Hepatocyte (in vitro differentiated cells): ENCODE data around the gene PNN. TPM values are rescaled to one million over a fixed set of nuclear protein-coding genes. Genes with fewer than 3 reads are reported as not detected.
"Not testable (repeated sequence)": the region's sequence is repeated elsewhere in the genome, so short reads cannot be mapped to it uniquely, and the experiment has no call there.

ENCODE experiments used
- DNase-seq: peaks from one replicate; pipeline ENCODE4 v3.0.0-alpha.2; 2016; ENCODE audit warnings: low spot score
- H2AFZ ChIP-seq: fragments of 200-600 bp; sonication (generic); 2 replicates; pipeline ENCODE4 v1.6.0; 2016; ENCODE audit warnings: antibody characterized with exemption, mild to moderate bottlenecking
- H3K27ac ChIP-seq: fragments of 200-600 bp; sonication (generic); 2 replicates; pipeline ENCODE4 v1.5.1; 2016; ENCODE audit warnings: mild to moderate bottlenecking
- H3K27me3 ChIP-seq: fragments of 200-600 bp; sonication (generic); 2 replicates; pipeline ENCODE4 v1.6.1; 2016
- H3K36me3 ChIP-seq: fragments of 200-600 bp; sonication (generic); replicated peaks from 2 replicates; pipeline ENCODE4 v1.5.1; 2016; ENCODE audit warnings: low read depth; ENCODE audit not compliant: insufficient read depth
- H3K4me1 ChIP-seq: fragments of 200-600 bp; sonication (generic); 2 replicates; pipeline ENCODE4 v1.5.1; 2016; ENCODE audit warnings: mild to moderate bottlenecking, moderate library complexity; ENCODE audit not compliant: insufficient read depth
- H3K4me2 ChIP-seq: fragments of 200-600 bp; sonication (generic); 2 replicates; pipeline ENCODE4 v1.6.0; 2016
- H3K4me3 ChIP-seq: fragments of 200-600 bp; sonication (generic); 2 replicates; pipeline ENCODE4 v1.5.1; 2016; ENCODE audit warnings: mild to moderate bottlenecking
- H3K79me2 ChIP-seq: fragments of 200-600 bp; sonication (generic); 2 replicates; pipeline ENCODE4 v1.6.0; 2017; ENCODE audit warnings: mild to moderate bottlenecking
- H3K9me2 ChIP-seq: fragments of 200-600 bp; sonication (generic); replicated peaks from 2 replicates; pipeline ENCODE4 v1.6.0; 2017; ENCODE audit warnings: mild to moderate bottlenecking; ENCODE audit not compliant: insufficient read depth
- H3K9me3 ChIP-seq: fragments of 200-600 bp; sonication (generic); 2 replicates; pipeline ENCODE4 v1.5.1; 2016; ENCODE audit warnings: low read depth, mild to moderate bottlenecking
- H4K20me1 ChIP-seq: fragments of 200-600 bp; sonication (generic); 2 replicates; pipeline ENCODE4 v1.6.0; 2016; ENCODE audit warnings: mild to moderate bottlenecking; ENCODE audit not compliant: insufficient read depth, poor library complexity, severe bottlenecking
- CTCF ChIP-seq: fragments of 200-600 bp; sonication (generic); IDR thresholded peaks from 2 replicates; pipeline ENCODE4 v1.5.1; 2016; ENCODE audit warnings: antibody characterized with exemption, mild to moderate bottlenecking; ENCODE audit not compliant: poor library complexity
- EZH2 ChIP-seq: fragments of 200-600 bp; sonication (generic); IDR thresholded peaks from 2 replicates; pipeline ENCODE4 v1.6.1; 2016; ENCODE audit warnings: antibody characterized with exemption, mild to moderate bottlenecking, borderline replicate concordance
- EZH2phosphoT487 ChIP-seq: fragments of 200-600 bp; sonication (generic); IDR thresholded peaks from one replicate; pipeline ENCODE4 v1.6.1; 2018; ENCODE audit warnings: antibody characterized with exemption, mild to moderate bottlenecking, low read depth, moderate library complexity; ENCODE audit not compliant: unreplicated experiment, severe bottlenecking
- WGBS: methylation state at CpG from one replicate; pipeline ENCODE4 v1.1.6; 2016; ENCODE audit warnings: low lambda C conversion rate; ENCODE audit errors: missing lambda C conversion rate; 5-methylcytosine and 5-hydroxymethylcytosine counted together
- polyA plus RNA-seq: library from polyadenylated mRNA; unstranded; fragments of >200 nt; fragmentation: Nextera tagmentation; extraction: Ambion mirVana; gene quantifications from 2 replicates; pipeline ENCODE4 v1.2.1, GENCODE V29; 2016
- total RNA-seq: library from RNA; depleted of rRNA; stranded (reverse); fragments of >200 nt; gene quantifications from 2 replicates; pipeline ENCODE4 v1.2.3, GENCODE V29; 2014

PNN gene
- total and polyA plus RNA-seq, 2 experiments from 2014 or later = 30.9 to 49.3 TPM

GRCh38 chr14:39218171-39218769 lies 43.2 kb downstream of the PNN start:
- no peaks in the 10 kb centered on the region for H3K79me2 ChIP-seq
- peaks cover 8% of the 10 kb centered on the region for H3K4me1 ChIP-seq
- H3K4me2 ChIP-seq = no peak overlapping the region
- WGBS = 61% methylated on average over 5 of the region's 5 CpGs
- H4K20me1 ChIP-seq = no peaks in the 10 kb centered on the region
- peak; percentile 18 for DNase-seq
- H3K27me3 ChIP-seq = no peaks in the 10 kb centered on the region
- no peaks in the 10 kb centered on the region for H3K9me2 ChIP-seq
- no peaks in the 10 kb centered on the region for H3K9me3 ChIP-seq
- no peak overlapping the region for H2AFZ ChIP-seq
- H3K4me3 ChIP-seq = no peak overlapping the region
- peak overlapping the region; percentile 72 for H3K27ac ChIP-seq
- TF ChIP-seq EZH2phosphoT487 (no peak), EZH2 (no peak), CTCF (no peak)
- H3K36me3 ChIP-seq = no peaks in the 10 kb centered on the region

- no peak overlapping the region for H2AFZ ChIP-seq
- TF ChIP-seq CTCF (no peak), EZH2phosphoT487 (no peak), EZH2 (no peak)
These were observed 44.0 kb downstream of the PNN start for GRCh38 chr14:39219075-39219499.

GRCh38 chr14:39220473-39220872 lies 45.4 kb downstream of the PNN start:
- not testable (repeated sequence) for H3K9me2 ChIP-seq, H3K4me1 ChIP-seq, H3K36me3 ChIP-seq, H3K9me3 ChIP-seq, H3K79me2 ChIP-seq, H3K4me3 ChIP-seq, H4K20me1 ChIP-seq, H3K27ac ChIP-seq, H3K27me3 ChIP-seq, DNase-seq, H3K4me2 ChIP-seq, H2AFZ ChIP-seq
- WGBS = 95% methylated on average over 1 of the region's 1 CpG

More at GRCh38 chr14:39219075-39219499, 44.0 kb downstream of the PNN start:
- Histone ChIP-seq H3K79me2 (no peaks in the 10 kb centered on the region), H4K20me1 (no peaks in the 10 kb centered on the region), H3K9me3 (no peaks in the 10 kb centered on the region), H3K27ac (peak overlapping the region; percentile 72), H3K4me1 (peaks cover 8% of the 10 kb centered on the region), H3K4me3 (no peak overlapping the region), H3K36me3 (no peaks in the 10 kb centered on the region), H3K4me2 (no peak overlapping the region), H3K9me2 (no peaks in the 10 kb centered on the region), H3K27me3 (no peaks in the 10 kb centered on the region)
- no peak for DNase-seq
- WGBS = 77% methylated on average over 3 of the region's 3 CpGs

- WGBS = 65% methylated on average over 3 of the region's 3 CpGs
- peak overlapping the region; percentile 93 for H3K27ac ChIP-seq
These were observed 53.0 kb downstream of the PNN start for GRCh38 chr14:39228044-39228443.

More at GRCh38 chr14:39228044-39228443, 53.0 kb downstream of the PNN start:
- peak; percentile 19 for DNase-seq
- no peaks in the 10 kb centered on the region for H4K20me1 ChIP-seq
- TF ChIP-seq EZH2 (no peak), EZH2phosphoT487 (no peak), CTCF (no peak)
- H3K36me3 ChIP-seq = no peaks in the 10 kb centered on the region
- no peak overlapping the region for H3K4me3 ChIP-seq
- no peaks in the 10 kb centered on the region for H3K79me2 ChIP-seq
- H3K4me1 ChIP-seq = peaks cover 12% of the 10 kb centered on the region
- H3K9me3 ChIP-seq = no peaks in the 10 kb centered on the region
- no peak overlapping the region for H2AFZ ChIP-seq
- peak overlapping the region; percentile 54 for H3K4me2 ChIP-seq
- H3K9me2 ChIP-seq = no peaks in the 10 kb centered on the region
- no peaks in the 10 kb centered on the region for H3K27me3 ChIP-seq
